Fibroblast of gingiva (primary cell): Measurements from ENCODE around the gene CSGALNACT2.
"Not testable (repeated sequence)": the region's sequence is repeated elsewhere in the genome, so short reads cannot be mapped to it uniquely, and the experiment has no call there.

Source experiments
- DNase-seq: peaks from one replicate; pipeline ENCODE4 v3.0.0-alpha.2; 2011; ENCODE audit warnings: low read depth

The CSGALNACT2 gene

DNA sequence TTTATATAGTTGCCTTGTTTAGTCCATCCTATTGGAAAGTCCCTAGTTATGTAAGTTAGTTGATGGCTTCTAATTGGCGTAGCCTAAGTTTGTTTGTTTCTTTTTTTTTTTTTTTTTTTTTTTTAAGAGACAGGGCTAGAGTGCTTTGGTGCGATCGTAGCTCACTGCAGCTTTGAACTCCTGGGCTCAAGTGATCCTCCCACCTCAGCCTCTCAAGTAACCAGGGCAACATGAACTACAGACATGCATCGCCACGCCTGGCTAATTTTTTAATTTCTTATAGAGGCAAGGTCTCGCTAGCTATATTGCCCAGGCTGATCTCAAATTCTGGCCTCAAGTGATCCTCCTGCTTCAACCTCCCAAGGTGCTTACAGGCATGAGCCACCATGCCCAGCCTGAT lies 7.1 kb downstream of the CSGALNACT2 start:
- DNase-seq, result no peak

DNA sequence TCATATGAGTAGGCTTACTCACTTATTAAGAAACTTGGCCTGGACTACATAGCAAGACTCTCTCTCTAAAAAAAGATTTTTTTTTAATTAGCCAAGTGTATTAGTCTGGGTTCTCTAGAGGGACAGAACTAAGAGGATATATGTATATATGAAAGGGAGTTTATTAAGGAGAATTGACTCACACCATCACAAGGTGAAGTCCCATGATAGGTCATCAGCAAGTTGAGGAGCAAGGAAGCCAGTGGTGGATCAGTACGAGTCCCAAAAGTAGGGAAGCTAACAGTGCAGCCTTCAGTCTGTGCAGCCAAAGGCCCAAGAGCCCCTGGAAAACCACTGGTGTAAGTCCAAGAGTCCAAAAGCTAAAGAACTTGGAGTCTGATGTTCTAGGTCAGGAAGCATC lies 7.7 kb downstream of the CSGALNACT2 start:
- DNase-seq, result not testable (repeated sequence)

DNA sequence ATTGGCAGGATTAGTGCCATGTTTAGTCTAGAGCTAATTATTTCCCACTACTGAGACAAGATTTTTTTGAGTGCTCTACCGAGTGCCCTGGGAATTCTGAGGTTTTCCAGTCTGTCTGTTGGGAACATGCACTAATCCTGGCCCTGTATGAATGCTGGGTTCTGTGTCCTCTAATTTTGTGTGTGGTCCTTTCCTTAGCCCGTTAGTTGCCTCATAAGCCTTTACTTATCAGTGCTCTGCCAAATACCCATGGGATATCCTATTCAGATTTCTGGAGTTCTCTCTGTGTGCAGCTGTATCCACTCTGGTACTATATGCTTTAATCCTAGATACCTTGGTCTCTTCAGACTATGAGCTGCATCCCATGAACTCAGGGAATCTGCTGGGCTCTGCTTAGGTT lies 13.1 kb downstream of the CSGALNACT2 start:
- DNase-seq, result no peak

DNA sequence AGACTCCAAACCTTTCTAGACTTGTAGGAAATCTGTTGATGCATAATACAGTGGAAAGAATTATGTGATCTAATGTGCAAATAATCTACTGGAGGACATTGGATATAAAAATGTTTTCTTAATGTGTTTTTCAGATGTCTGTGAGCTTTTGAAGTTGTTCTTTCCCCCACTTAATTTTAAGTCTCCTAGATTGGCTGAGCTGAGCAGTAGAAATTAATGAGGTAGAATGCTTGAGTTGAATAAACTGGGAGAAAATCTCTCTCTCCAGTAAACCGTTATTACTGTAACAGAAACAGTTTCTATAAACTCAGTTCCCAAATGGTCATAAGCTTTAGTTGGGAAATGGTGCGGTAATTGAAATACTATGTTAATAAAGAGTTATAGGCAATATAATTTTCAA lies 15.7 kb downstream of the CSGALNACT2 start:
- no peak for DNase-seq

DNA sequence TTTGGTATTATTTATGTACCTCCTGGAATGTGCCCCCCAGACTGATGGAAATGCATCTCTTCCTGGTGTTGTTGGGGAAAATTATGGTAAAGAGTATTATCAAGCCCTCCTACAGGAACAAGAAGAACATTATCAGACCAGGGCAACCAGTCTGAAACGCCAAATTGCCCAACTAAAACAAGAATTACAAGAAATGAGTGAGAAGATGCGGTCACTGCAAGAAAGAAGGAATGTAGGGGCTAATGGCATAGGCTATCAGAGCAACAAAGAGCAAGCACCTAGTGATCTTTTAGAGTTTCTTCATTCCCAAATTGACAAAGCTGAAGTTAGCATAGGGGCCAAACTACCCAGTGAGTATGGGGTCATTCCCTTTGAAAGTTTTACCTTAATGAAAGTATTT lies 17.0 kb downstream of the CSGALNACT2 start:
- DNase-seq, result no peak

DNA sequence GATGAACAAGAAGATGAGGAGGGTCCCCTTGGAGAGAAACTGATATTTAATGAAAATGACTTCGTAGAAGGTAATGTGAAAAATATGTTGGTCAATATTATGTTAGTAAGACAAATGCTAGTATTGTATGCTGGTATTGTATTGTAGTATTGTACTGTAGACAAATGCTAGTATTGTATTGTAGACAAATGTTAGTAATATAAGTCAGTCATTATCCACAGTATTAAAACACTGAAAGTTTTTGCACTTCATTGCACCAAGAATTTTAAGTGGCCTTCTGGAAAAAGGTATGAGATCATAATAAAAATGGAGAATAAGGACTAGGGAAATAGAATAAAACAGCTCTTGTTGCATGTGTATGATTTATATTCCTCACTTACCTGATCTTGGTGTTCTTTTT lies 17.5 kb downstream of the CSGALNACT2 start:
- DNase-seq, result no peak

DNA sequence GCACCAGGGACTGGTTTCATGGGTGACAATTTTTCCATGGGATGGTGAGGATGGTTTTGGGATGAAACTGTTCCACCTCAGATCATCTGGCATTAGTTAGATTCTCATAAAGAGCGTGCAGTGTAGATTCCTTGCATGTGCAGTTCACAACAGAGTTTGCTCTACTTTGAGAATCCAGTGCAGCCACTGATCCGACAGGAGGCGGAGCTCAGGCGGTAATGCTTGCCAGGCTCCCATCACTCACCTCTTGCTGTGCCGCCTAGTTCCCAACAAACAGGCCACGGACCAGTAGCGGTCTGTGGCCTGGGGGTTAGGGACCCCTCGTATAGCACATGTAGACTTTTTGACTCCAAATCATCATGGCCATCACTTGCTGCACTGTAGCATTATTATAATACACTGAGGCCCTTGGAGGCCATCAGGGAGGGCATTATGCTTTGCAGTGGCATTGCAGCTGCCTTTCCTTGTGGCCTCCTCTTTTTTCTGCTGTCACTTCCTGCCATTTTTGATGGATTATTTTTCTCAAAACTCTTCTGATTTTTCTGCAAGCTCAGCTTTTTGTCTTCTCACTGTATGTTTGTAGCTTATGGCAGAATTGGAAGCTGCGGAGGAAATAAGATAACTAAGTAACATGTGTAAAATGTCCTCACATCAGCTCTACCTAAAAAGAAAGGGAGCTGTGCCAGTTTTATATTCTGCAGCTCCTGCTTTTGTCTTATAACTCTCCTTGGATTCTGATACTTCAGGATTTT lies 18.5 kb downstream of the CSGALNACT2 start:
- no peak for DNase-seq

DNA sequence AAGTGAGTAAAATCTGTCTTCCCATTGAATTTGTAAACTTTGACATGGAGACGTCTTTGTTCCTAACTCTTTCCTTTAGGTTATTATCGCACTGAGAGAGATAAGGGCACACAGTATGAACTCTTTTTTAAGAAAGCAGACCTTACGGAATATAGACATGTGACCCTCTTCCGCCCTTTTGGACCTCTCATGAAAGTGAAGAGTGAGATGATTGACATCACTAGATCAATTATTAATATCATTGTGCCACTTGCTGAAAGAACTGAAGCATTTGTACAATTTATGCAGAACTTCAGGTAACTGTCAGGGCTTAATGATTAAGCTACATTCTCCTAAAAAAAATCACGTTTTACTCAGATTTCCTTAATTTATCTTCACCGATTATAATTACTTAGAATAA lies 20.4 kb downstream of the CSGALNACT2 start:
- no peak for DNase-seq

DNA sequence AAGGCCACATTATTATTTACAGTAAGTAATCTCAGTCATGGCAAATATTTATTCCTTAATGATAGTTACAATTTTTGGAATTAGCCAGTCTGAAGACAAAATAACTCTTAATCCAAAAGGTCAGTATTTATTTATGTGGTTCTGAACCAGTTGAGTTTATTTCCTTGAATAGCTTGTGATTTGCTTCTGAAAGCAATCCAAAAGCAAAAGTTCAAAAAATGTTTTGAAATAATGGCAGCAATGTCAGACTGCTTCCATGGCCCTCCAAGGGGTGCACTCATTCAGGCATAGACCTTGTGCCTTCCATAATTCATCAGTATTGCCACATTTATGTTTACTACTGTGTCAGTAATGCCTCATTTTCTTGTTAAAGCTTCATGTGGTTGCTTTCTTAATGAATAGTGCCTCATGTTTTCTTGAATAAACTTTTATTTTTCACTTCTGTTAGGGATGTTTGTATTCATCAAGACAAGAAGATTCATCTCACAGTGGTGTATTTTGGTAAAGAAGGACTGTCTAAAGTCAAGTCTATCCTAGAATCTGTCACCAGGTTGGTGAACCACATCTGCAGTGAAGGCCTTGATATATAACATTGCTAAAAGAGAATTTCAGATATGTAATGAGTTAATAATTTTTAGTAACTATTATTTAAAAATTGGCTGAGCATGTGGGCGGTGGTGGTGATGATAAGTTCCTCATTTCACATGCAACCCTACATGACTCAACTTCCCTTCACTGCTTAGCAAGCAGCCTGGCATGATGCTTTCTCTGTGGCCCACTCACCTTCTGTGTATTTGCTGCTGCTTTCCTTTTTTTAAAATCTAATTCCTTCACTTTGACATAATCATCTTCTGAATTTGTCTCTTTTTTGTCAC lies 22.0 kb downstream of the CSGALNACT2 start:
- DNase-seq, result peak; percentile 75

DNA sequence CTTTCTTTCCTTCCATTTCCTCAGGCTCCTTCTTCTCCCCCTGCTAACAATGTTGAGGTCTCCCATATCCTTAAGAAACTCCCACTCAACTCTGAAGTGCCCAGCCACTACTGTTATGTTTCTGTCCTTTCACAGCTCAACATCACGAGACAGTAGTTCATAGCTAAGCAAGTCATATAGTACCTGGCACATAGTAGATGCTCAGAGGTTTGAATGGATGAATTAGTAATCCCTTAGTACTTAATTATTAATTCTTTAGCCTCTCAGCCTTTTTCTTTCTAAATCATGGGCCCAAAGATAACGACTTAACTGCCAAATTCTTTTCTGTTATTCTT lies 22.6 kb downstream of the CSGALNACT2 start:
- no peak for DNase-seq

DNA sequence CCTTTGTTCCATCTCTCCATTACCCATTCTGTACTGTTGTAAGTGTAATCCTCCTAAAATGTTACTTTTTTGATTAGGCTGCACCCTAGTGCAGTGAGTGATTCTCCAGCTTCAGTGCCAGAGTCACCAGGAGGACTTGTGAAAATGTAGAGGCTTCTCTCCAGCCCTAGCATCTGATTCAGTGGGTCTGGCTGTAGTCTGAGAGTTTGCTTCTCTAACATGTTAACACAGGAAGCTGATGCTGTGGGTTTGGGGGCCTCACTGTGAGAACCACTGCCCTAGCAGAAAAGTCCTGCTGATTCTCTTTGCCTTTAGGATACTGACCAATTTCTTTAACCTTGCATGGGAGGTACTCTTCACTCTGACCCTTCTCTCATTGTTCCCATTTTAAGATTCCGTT lies 24.4 kb downstream of the CSGALNACT2 start:
- DNase-seq, result no peak

DNA sequence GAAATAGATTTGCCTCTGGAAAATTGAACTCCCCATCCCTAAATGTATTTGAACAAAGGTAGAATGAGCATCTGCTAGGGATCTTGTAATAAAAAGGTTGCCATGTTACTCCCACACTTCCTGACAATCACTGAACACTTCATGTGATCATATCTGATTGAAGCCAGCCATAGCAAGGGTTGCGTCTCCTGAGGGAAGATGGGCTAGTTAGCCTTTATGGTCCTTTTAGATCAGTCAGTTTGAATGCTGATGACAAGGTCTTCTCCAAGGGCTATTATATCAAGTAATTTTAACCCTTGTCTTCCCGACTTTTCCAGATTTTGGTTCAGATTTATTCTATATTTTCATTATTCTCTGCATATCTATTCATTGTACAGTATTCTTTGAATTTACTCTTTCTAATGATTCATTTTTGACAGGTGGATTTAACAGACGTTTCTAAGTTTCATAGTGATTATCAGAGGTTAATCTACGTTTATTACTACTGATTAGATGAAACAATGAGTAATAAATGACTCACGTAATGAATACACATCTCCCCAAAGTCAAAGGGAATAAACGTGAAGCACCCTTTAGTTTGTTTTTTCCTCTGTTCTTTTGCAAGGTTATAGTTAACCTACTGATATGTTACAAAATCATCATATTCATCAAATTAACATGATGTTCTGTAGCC lies 28.1 kb downstream of the CSGALNACT2 start:
- DNase-seq, result no peak

DNA sequence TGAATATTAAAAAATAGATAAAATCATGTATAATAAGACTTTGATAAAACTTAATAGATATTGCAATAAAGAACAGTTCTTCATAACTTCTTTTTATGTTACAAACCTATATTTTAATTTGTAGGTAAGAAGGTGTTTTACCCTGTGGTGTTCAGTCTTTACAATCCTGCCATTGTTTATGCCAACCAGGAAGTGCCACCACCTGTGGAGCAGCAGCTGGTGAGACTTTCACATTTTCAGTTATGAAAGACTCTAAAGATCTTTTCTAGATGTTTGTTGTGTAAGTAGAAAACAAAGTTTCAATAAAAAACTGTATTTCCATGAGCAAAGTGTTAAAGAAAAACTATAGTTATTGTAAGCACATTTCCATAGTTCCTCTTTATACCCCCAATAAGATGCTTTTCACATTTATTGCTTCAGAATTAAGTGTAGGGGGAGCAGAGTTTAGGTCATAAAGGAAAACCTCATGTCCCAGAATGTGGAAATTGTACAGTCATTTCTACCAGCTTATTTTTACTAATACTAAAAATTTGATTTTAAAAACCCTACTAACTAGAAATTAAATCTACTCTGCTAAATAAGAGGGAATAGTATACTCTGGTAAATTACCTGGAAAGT lies 28.7 kb downstream of the CSGALNACT2 start:
- no peak for DNase-seq

DNA sequence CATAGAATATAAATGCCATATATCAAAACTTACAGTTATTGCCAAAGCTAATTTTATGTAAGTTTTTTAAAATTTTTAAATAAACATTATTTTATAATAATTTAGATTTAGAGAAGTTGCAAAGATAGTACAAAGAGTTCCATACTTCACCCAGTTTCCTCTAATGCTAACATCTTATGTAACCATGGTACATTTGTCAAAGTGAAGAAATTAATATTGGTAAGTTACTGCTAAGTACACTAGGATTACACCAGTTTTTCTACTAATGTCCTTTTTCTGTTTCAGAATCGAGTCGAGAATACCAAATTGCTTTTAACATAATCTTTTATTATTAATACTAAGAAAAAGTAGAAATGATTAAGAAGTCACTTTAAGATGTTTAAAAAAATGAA lies 29.2 kb downstream of the CSGALNACT2 start:
- no peak for DNase-seq

DNA sequence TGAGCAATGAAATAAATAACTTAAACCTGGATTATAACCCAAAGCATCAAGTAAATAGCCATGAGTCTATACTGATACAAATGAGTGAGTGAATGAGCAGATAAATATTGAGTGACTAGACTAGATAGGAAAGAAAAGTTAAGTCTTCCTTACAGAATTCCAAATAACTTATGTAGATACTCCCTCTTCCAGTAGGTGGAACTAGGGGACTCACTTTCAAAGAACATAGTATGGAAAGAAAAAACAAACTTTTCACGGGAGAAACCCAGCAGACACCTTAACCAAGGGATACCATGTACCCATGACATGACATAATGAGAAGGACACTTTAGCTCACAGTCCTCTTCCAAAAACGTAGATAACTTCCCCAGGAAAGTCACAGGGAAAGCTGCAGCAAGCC lies 32.2 kb downstream of the CSGALNACT2 start:
- DNase-seq, result peak; percentile 26

DNA sequence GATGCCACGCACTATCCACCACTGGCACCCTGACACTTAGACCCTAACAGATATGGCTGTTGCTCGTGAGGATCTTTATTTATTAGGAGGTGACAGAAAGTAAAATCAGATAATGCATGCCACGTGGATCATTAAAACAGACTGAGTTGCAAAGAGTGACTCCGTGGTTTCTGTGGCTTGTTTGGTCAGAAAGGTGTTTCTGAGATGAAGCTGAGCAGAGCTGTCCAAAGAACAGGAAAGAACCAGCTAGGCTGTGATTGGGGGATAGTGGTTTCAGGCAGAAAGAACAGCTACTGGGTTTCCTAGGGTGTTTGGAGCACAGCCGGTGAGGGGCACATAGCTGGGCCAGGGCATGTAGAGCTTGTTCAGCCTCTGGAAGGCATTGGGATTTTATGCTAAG lies 34.4 kb downstream of the CSGALNACT2 start:
- DNase-seq, result no peak

DNA sequence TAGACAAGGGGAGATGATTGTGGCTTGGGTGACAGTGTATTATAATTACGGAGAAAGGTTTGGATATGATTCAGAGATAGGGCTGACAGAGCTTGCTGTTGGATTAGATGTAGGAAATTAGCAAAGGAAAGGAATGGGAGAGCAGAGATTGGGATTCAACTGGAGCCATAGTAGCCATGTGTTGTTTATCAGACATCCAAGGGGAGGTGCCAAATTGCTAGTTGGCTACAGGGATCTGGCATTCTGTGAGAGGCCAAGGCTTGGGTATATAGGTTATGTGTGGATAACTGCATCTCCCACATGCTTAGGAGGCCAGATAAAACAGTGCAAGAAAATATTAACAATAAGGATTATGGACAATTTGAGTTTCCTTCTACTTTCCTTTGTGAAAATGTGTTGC lies 34.9 kb downstream of the CSGALNACT2 start:
- no peak for DNase-seq

DNA sequence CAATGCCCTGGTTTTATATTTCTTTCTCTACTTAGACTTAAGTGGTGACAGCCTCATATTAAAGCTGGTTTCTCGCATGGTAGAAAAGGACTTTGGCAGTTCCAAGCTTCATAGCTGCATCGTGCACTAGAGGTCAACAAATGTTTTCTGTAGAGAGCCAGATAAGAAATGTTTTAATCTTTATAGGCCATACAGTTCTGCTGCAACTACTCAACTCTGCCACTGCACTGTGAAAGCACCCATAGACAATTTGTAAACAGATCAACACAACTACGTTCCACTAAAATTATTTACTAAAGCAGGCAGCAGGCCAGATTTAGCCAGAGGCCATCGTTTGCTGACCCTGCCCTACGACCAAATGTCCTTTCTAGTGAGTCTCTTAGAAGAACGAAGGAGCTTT lies 36.7 kb downstream of the CSGALNACT2 start:
- DNase-seq, result no peak

DNA sequence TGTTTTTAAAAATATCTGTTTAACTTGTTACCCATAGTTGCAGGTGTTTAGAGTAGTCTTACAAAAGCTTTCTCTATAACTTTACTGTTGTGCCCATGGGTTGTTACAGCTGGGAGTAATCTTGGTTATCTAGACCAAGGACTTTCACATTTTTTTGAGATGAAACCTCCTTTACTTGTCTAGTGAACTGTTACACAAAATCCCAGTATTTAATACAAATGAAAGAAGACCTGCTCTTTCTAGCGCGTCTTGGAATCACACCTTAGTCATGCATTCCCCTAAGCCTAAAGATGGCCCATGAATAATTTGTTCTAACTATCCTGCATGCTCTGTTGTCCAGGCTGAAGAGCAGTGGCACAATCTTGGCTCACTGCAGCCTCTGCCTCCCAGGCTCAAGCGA lies 38.0 kb downstream of the CSGALNACT2 start:
- DNase-seq, result no peak

DNA sequence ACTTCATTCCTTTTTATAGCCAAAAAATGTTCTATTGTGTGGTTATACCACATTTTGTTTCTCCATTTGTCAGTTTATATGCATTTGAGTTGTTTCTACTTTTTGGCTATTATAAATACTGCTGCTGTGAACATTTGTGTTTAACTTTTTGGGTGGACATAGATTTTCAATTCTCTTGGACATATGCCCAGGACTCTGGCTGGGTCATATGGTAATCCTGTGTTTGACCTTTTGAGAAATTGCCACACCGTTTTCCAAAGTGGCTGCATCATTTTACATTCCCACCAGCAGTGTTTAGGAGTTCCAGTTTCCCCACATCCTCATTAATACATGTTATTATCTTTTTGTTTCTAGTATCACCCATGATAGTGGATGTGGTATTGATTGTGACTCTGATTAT lies 39.4 kb downstream of the CSGALNACT2 start:
- DNase-seq, result peak; percentile 71

DNA sequence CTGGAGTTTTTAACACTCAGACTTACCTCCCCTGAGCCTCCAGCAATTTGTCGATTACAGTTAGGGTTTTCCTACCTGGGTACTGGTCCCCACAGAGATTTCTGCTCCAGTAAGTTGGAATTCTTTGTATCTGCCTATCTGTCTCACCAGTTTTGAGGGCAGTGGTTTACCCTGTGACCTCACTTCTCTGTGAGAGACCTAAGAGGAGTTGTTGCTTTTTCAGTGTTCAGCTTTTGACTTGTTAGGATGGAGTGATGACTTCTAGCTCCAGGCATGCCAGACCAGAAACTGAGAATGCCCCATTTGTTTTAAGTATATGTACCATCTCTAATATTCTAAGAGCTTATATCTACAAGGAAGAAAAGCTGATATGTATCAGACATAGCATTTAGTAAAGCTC lies 42.9 kb downstream of the CSGALNACT2 start:
- no peak for DNase-seq

DNA sequence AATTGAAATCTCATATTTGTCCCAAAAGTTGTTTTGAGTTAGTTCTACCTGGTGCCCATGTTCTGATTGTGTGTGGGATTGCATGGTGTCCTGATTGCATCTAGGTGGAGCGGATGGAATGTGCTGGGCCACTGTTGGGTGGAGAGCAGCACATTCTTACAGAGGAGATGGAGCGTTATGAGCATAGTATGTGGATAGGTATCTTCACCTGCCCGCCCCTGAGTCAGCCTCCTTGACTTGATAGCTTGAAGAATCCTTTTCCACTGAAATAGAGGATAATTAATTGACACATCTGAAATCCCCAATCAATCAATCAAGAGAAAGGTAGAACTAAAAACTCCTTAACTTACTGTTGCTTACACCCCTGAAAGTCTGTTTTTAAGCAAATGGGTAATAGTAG lies 45.5 kb downstream of the CSGALNACT2 start:
- not testable (repeated sequence) for DNase-seq

DNA sequence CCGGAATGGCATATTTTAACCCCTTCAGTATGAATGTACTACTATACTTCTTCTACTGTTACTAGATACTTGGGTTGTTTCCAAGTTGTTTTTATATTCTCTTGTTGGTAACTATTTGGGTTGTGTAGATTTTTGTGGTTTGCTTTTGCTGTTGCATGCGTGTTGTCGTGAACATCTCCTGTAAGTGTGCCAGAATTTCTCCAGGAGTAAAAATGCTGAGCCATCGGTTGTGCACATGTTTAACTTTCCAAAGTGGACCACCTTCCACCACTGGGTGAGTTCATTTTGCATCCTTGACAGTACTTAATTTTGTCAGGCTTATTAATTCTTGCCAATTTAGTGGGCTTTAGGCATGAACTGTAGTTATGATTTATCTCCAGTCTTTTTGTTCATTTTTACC lies 47.9 kb downstream of the CSGALNACT2 start:
- DNase-seq, result peak; percentile 22
